HG02610 (cell line): ENCODE measurements around the gene POLR2I.
A peak's percentile ranks its signal among the peaks of the same experiment; 100 is the strongest.

ENCODE experiments used
- ATAC-seq: cut with Tn5 transposase; IDR thresholded peaks from one replicate; pipeline ENCODE4 v1.9.1; 2021; ENCODE audit warnings: mild to moderate bottlenecking, moderate library complexity; ENCODE audit not compliant: unreplicated experiment

Gene POLR2I

GRCh38 chr19:36114721-36115452, at the start of gene POLR2I:
POLR2I (minus strand) TSS chr19:36114875; CDS start chr19:36114856, 19 bp downstream.
- peak; percentile 81 for ATAC-seq

GRCh38 chr19:36163813-36164212, 49.1 kb upstream of the POLR2I start:
- ATAC-seq = no peak

DNA sequence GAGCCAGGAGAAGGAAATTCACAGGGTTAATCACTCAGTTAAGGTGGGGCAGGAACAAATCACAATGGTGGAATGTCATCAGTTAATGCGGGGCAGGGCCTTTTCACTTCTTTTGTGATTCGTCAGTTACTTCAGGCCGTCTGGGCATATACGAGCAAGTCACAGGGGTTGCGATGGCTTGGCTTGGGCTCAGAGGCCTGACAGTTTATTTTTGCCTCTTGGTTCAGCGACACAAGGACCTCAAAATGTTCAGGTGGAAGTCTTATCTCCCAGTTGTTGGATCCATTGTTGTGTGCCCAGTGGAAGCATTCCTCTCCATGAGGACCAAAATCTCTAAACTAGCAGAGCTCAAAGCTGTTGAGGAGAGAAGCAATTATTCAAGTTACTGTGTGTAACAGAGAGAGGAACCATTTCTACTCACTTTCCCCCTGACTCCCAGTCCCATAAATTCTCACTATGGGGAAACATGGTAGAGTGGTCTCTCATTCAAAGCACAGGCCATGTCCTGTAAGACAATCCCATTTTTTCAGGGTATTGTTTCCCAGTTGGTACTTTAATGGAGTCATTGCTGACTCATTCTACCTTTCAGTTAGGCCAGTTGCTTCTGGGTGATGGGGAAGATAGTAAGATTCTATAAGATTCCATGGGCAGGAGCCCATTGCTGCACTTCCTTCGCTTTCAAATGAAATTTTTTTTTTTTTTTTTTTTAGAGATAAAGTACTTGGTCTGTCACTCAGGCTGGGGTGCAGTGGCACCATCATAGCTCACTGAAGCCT, 46.3 kb upstream of the POLR2I start:
- no peak for ATAC-seq

GRCh38 chr19:36153126-36153525, 38.5 kb upstream of the POLR2I start:
- ATAC-seq = no peak

GRCh38 chr19:36152352-36153091, 37.8 kb upstream of the POLR2I start, which contains the start of gene COX7A1:
COX7A1 (minus strand) TSS chr19:36152447; CDS start chr19:36152407, 40 bp downstream.
- no peak for ATAC-seq

- no peak for ATAC-seq
Measured at GRCh38 chr19:36152019-36152351, 37.3 kb upstream of the POLR2I start.

- no peak for ATAC-seq
Measured at GRCh38 chr19:36151144-36152018, 36.7 kb upstream of the POLR2I start.

DNA sequence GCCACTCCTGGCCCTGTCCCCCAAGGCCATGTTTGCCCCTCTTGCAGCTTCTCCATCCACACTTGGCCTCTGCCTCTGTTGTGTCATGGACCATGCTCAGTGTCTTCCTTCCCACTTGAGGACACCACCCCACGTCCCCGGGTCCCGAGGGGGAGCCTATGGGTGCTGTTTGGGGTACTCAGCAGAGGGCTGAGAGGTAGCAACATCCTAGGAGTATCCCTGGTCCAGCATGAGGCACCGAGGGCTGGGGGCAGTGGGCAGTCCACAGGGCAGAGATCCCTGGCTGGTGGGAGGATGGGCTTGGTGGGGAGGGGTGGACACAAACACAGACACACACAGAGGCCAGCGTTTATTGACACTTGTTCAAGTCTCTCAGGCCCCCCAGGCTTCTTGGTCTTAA, 35.9 kb upstream of the POLR2I start:
- ATAC-seq = no peak

DNA sequence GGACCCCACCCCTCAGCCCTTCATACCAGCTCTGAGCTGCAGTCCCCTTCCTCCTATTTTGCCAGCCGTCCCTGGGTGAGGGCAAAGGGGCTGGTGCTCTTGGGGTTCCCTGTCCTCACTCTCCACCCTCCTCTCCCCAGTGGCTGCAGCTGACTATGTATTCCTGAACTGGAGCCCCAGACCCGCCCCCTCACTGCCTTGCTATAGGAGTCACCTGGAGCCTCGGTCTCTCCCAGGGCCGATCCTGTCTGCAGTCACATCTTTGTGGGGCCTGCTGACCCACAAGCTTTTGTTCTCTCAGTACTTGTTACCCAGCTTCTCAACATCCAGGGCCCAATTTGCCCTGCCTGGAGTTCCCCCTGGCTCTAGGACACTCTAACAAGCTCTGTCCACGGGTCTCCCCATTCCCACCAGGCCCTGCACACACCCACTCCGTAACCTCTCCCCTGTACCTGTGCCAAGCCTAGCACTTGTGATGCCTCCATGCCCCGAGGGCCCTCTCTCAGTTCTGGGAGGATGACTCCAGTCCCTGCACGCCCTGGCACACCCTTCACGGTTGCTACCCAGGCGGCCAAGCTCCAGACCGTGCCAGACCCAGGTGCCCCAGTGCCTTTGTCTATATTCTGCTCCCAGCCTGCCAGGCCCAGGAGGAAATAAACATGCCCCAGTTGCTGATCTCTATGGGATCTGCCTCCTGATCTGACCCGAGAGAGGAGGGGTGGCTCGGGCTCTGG, 35.2 kb upstream of the POLR2I start:
- no peak for ATAC-seq

- ATAC-seq = no peak
Measured at GRCh38 chr19:36144624-36145023, 29.9 kb upstream of the POLR2I start.

DNA sequence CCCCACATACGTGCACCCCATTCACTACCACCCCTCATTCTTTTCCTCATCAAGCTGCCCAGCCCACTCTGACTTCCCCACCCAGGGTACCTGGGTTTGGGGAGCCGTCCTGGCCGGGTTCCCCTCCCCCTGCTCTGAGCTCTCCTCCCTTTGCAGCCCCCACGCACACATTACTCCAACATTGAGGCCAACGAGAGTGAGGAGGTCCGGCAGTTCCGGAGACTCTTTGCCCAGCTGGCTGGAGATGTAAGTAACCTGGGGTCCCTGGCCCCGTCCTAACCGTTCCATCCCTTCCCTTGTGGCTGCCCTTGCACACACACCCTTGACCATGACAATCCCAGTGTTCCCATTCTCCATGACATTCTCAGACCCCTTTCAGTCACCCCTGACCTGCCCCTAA, 27.8 kb upstream of the POLR2I start:
- no peak for ATAC-seq

DNA sequence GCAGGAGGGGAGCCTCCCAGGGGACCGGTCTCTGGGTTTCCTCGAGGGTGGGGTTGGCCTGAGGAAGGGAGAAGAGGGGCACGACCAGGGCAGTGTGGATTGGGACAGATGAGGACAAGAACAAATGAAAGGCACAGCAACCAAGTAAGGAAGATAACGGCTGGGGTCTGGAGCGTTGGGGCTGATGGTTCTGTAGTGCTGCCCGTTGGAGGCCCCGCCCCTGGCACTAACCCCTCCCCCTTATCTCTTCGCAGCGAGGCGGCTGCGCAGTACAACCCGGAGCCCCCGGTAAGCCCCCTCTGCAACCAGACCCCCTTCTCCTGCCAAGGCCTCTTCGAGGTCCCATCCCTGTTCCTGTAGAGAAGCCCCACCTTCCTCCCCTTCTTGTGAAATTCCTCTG, 27.4 kb upstream of the POLR2I start:
- no peak for ATAC-seq

- peak; percentile 35 for ATAC-seq
Measured at GRCh38 chr19:36141039-36141927, 26.6 kb upstream of the POLR2I start.

GRCh38 chr19:36140304-36141038, 25.8 kb upstream of the POLR2I start:
- ATAC-seq = no peak

DNA sequence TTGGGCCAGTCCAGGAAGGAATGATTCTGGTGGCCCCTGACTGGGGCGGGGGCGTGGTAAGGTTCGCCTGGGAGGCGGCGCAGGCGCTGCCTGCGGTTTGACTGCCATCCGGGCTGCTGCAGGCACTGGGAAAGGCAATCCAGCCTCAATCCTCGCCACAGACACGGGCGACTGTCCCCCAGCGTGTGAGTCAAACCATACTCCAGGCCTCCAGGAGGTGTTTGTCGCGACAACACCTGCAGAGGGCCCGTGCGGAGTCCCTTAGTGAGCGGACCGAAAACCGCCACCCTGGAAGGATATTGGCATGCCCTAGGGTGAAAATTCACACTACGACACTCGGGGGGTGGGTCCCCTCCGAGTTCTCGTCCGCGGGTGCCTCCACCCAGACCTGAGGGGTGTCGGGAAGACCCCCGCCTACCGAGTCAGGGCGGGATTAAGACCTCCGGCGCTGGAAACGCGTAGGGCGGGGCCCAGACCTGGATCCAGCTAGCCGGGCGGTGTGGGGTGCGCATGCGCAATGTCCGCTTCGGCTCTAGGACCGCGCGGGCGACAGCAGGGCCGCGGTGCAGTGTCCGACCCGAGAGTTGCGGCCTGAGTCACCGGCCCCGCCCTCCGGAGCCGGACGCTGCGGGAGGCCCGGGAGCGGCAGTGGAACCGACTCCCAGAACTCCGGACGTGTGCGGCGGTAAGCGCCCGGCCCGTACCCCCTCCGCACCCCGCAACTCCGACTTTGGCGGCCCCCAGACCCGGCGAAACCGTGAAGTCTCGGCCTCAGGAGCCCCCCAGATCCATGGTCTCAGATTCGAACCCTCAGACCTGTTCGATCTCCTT, 25.0 kb upstream of the POLR2I start, which contains the start of gene CAPNS1:
Gene CAPNS1 (plus strand): TSS at position 594 of the 831 bp plus-strand sequence. CDS start 946 bp downstream, outside the sequence.
- peak; percentile 80 for ATAC-seq

DNA sequence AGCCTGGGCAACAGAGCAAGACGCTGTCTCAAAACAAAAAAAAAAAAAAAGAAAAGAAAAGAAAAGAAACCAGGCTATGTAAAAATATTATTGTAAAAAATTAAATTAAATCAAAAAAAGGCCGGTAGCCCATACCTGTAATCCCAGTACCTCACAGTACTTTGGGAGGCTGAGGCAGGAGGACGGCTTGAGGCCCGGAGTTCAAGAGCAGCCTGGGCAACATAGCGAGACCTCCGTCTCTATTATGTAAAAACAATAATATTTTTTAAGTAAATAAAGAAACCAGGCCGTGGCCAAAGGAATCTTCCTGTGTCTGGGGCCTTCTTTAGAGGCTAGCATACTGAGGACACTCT, 24.4 kb upstream of the POLR2I start:
- no peak for ATAC-seq

DNA sequence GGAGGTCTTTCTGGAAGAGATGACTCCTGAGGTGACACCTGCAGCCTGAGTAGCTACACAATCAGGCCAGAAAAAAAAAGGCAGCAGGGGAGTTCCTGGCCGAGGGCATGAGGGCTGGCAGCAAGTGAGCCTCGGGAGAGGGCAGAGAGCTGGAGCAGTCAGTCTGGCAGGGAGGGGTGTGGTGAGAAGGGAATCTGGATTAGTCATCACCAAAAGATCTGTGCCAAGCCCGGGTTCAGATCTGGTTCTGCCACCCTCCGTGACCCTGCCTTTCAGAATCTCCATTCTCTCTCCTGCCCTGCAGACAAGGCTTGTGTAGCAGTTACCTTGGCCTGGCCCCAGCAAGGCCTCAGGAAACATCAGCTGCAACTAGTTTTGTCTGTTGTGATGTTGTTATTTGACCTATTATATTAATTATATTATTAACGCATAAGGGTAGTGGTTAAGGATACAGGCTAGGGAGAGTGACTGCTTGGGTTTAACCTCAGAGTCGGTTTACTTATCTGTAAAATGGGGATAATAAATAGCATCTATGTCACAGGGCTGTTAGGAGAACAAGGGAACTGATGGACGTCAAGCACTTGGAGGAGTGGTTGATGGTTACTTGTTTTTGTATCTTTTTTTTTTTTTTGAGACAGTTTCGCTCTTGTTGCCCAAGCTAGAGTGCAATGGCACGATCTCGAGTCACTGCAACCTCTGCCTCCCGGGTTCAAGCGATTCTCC, 22.4 kb upstream of the POLR2I start:
- no peak for ATAC-seq
